HG02970 (cell line): Measurements from ENCODE around the gene PDK4.
"Not testable (repeated sequence)": the region's sequence is repeated elsewhere in the genome, so short reads cannot be mapped to it uniquely, and the experiment has no call there.

Experiments used
- ATAC-seq: cut with Tn5 transposase; IDR thresholded peaks from one replicate; pipeline ENCODE4 v1.9.1; 2021; ENCODE audit warnings: mild to moderate bottlenecking, moderate library complexity, moderate number of reproducible peaks; ENCODE audit not compliant: unreplicated experiment, low FRiP score

Gene PDK4

DNA sequence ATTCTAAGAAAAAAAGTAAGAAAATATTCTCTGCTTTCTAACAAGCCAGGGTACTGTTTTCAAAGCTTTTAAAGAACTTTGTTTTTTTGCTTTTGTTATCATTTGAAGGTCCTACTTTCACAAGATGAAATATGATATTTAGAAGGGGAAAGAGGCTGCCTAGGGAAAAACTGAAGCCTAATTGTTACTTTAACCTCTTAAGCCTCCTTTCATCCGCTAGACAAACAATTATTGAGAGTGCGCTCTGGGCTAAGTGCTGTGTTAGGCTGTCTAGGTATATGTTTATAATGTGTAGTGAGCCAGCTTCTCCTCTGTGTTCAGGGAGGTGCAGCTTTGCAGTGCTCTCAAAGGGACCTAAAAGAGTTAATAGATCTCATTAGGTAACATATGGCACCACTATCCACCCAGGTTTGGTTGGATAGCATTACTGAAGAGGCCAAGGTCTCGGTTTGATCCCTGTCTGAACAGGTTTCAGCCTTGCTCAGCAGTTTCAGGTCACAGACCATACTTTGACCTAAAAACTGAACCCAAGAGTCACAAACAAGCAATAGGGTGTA, 17.9 kb downstream of the PDK4 start:
- no peak for ATAC-seq

DNA sequence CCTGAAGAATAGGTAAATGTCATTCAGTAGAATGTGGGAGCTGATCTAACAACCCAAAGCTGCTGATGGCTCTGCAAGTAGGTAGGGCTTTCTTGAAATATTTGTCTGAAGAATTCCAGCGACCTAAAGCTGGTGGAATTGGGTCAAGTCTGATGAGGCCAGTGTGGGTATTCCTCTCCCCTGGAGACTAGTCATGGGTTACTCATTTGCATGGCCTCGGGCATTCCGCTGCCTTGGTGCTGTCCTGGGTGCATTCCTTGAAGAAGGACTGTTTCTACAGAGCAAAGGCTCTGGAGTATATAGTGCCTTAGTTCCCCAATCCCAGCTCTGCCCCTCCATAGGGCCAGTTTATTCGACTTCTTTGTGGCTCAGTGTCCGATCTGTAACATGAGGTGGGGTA, 19.2 kb downstream of the PDK4 start:
- no peak for ATAC-seq

GRCh38 chr7:95569720-95570119, 26.6 kb downstream of the PDK4 start:
- no peak for ATAC-seq

GRCh38 chr7:95560674-95561073, 35.6 kb downstream of the PDK4 start:
- ATAC-seq = no peak

- no peak for ATAC-seq
Observed at GRCh38 chr7:95558864-95559263, 37.5 kb downstream of the PDK4 start.

- ATAC-seq = no peak
Observed at GRCh38 chr7:95556777-95557176, 39.5 kb downstream of the PDK4 start.

GRCh38 chr7:95553939-95554338, 42.4 kb downstream of the PDK4 start:
- ATAC-seq = no peak

- ATAC-seq = not testable (repeated sequence)
Observed at GRCh38 chr7:95552010-95552926, 44.0 kb downstream of the PDK4 start.

- no peak for ATAC-seq
Observed at GRCh38 chr7:95550546-95550945, 45.8 kb downstream of the PDK4 start.

GRCh38 chr7:95549818-95550529, 46.3 kb downstream of the PDK4 start:
- ATAC-seq = no peak

GRCh38 chr7:95547361-95548348, 48.7 kb downstream of the PDK4 start:
- ATAC-seq = no peak

DNA sequence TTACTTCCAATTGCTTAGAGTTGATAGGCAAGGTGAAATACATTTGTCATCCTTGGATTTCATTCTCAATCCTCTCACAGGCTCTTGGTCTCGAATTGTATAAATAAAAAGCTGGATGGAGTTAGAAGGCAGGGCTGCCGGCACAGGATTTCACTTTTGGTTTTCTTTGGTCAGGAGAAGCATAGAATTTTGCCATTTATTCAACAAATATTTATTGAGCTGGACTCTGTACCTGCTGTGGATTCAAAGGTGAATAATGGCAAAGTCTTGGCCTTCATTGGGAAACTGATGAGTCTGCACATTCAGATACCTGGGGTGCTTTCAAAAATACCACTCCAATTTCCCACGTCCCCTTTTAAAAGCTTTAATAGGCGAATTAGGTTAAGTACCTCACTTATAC, 49.7 kb downstream of the PDK4 start:
- ATAC-seq = no peak

- ATAC-seq = no peak
Observed at GRCh38 chr7:95545673-95546072, 50.6 kb downstream of the PDK4 start.

- ATAC-seq = no peak
Observed at GRCh38 chr7:95545007-95545615, 51.2 kb downstream of the PDK4 start.

DNA sequence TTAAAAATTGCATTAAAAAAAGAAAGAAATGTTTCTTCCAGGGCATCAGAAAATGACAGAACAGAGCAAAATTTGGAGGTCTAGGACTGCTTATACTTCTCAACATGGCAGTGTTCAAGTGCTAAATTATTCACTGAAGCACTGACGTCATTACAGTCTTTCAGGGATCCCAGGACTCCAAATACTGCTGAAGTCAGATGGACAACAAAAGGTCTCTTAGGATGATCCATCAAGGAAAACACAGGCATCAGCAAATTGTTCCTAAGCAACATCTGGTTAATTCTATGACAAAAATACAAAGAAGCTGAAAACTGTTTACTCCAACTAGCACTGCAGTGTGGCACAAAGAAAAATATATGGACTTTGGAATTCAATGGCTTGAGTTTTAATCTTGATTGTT, 52.1 kb downstream of the PDK4 start:
- ATAC-seq = no peak

- no peak for ATAC-seq
Observed at GRCh38 chr7:95543312-95543711, 53.0 kb downstream of the PDK4 start.

DNA sequence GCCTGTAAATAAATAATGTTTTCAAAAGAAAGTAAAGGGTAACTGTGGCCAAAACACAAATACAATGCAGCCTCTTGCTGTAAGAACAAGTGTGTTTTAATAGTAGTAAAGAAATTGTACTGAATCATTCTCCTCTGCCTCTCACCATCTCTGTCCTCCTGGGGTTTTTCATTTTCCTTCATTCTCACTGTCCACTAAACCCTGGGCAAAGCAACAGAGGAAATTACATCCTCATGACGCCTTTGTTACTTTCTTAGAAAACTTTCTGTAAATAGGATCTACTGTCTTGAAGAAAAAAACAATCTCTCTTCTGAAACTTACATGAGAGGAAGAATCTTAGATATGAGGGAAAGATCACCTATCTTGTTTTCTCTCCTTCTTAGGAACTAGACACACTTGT, 56.0 kb downstream of the PDK4 start:
- ATAC-seq = no peak

- no peak for ATAC-seq
Observed at GRCh38 chr7:95539426-95539825, 56.9 kb downstream of the PDK4 start.

DNA sequence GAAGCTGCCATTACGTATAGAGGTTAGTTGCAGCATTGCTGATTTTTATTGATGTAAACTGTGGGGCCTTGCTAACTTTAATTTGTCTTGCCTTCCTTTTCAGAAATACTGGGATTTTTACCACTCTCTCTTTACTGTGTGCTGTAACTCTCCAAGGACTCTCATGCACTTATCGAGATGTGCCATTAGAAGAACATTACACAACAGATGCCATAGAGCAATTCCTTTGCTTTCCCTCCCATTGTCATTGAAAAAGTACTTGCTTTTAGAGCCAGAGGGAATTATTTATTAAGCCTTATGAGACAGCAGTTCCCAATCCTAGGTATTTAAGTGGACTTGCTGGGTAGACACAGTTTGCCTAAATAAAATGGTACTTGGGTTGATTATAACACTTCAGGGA, 58.8 kb downstream of the PDK4 start:
- ATAC-seq = no peak
